HEK293 (cell line): ENCODE measurements around the gene VKORC1L1.

Experiments used
- CTCF ChIA-PET: fragments of 350-600 bp; formaldehyde crosslinking; extraction: SDS; loops from one replicate; lab custom pipeline; 2021; ENCODE audit warnings: antibody characterized with exemption; lab: Yijun Ruan, JAX
- POLR2A ChIA-PET: fragments of 300-600 bp; formaldehyde crosslinking; extraction: SDS; loops from one replicate; lab custom pipeline; 2020; ENCODE audit warnings: antibody characterized with exemption, inconsistent platforms; lab: Yijun Ruan, JAX
- H3K27ac ChIP-seq: fragments of 200-500 bp; sonication (Bioruptor generic); 2 replicates; pipeline ENCODE4 v1.5.1; 2014; ENCODE audit warnings: low read depth, low read length, control low read depth, inconsistent platforms; ENCODE audit errors: extremely low read depth
- H3K36me3 ChIP-seq, 2 experiments: fragments of 200-500 bp in 1 of 2; sonication (Bioruptor generic) in 1 of 2; 1 replicate in 1 of 2; 2 replicates in 1 of 2; pipeline ENCODE4 v1.5.1; 2014 to 2017; ENCODE audit warnings: inconsistent platforms in 2 of 2, low read length in 2 of 2; ENCODE audit not compliant: control insufficient read depth in 2 of 2, insufficient read depth in 1 of 2
- H3K4me1 ChIP-seq: fragments of 200-500 bp; sonication (Bioruptor generic); 2 replicates; pipeline ENCODE4 v1.5.1; 2014; ENCODE audit warnings: mild to moderate bottlenecking, low read length, inconsistent platforms; ENCODE audit not compliant: control insufficient read depth, insufficient read depth
- H3K4me3 ChIP-seq: 2 replicates; pipeline ENCODE4 v1.5.1; 2011; ENCODE audit warnings: low read depth, mild to moderate bottlenecking, control low read depth, low read length, moderate library complexity
- H3K9me3 ChIP-seq: fragments of 200-500 bp; sonication (Bioruptor generic); 2 replicates; pipeline ENCODE4 v1.5.1; 2014; ENCODE audit warnings: low read depth, low read length, inconsistent platforms; ENCODE audit not compliant: control insufficient read depth, insufficient read depth
- CTCF ChIP-seq: fragments of 450-650 bp; formaldehyde crosslinking; IDR thresholded peaks from 2 replicates; pipeline ENCODE4 v1.5.1; 2016; ENCODE audit warnings: missing biosample characterization, missing genetic modification characterization
- ELK4 ChIP-seq: IDR thresholded peaks from 2 replicates; pipeline ENCODE4 v1.6.1; 2011; ENCODE audit warnings: mild to moderate bottlenecking, low read depth, low read length, borderline replicate concordance
- HOXA7 ChIP-seq: sonication (generic); formaldehyde crosslinking; IDR thresholded peaks from 2 replicates; pipeline ENCODE4 v1.8.1; 2022; ENCODE audit warnings: missing genetic modification reagents, borderline replicate concordance
- KLF16 ChIP-seq: fragments of 450-650 bp; formaldehyde crosslinking; IDR thresholded peaks from 2 replicates; pipeline ENCODE4 v1.5.1; 2017; ENCODE audit warnings: missing biosample characterization, missing genetic modification characterization
- REST ChIP-seq: fragments of 450-650 bp; formaldehyde crosslinking; IDR thresholded peaks from 2 replicates; pipeline ENCODE4 v1.5.1; 2016; ENCODE audit warnings: missing biosample characterization, missing genetic modification characterization
- SCRT2 ChIP-seq: fragments of 450-650 bp; formaldehyde crosslinking; IDR thresholded peaks from 2 replicates; pipeline ENCODE4 v1.5.1; 2016; ENCODE audit warnings: missing biosample characterization, missing genetic modification characterization
- SP2 ChIP-seq: fragments of 450-650 bp; formaldehyde crosslinking; IDR thresholded peaks from 2 replicates; pipeline ENCODE4 v1.5.1; 2016; ENCODE audit warnings: missing biosample characterization, missing genetic modification characterization
- TCF7L2 ChIP-seq: IDR thresholded peaks from 2 replicates; pipeline ENCODE4 v1.6.1; 2011; ENCODE audit warnings: low read depth, mild to moderate bottlenecking, inconsistent platforms, low read length, moderate library complexity, borderline replicate concordance
- YY1 ChIP-seq: fragments of 450-650 bp; formaldehyde crosslinking; IDR thresholded peaks from 2 replicates; pipeline ENCODE4 v1.5.1; 2018; ENCODE audit warnings: missing biosample characterization, missing genetic modification characterization
- ZBTB10 ChIP-seq: fragments of 450-650 bp; formaldehyde crosslinking; IDR thresholded peaks from 2 replicates; pipeline ENCODE4 v1.5.1; 2016; ENCODE audit warnings: missing biosample characterization, missing genetic modification characterization
- ZBTB17 ChIP-seq: fragments of 450-650 bp; formaldehyde crosslinking; IDR thresholded peaks from 2 replicates; pipeline ENCODE4 v1.5.1; 2016; ENCODE audit warnings: missing biosample characterization, missing genetic modification characterization
- ZBTB20 ChIP-seq: fragments of 450-650 bp; formaldehyde crosslinking; IDR thresholded peaks from 2 replicates; pipeline ENCODE4 v1.5.1; 2016; ENCODE audit warnings: missing biosample characterization, missing genetic modification characterization
- ZBTB26 ChIP-seq: fragments of 450-650 bp; formaldehyde crosslinking; optimal IDR thresholded peaks from 2 replicates; pipeline ENCODE3; 2016; ENCODE audit warnings: missing biosample characterization, mild to moderate bottlenecking, missing genetic modification characterization
- ZBTB7A ChIP-seq: fragments of 450-650 bp; formaldehyde crosslinking; IDR thresholded peaks from 2 replicates; pipeline ENCODE4 v1.5.1; 2016; ENCODE audit warnings: low read depth, missing biosample characterization, missing genetic modification characterization
- ZFP3 ChIP-seq: fragments of 450-650 bp; formaldehyde crosslinking; IDR thresholded peaks from 2 replicates; pipeline ENCODE4 v1.5.1; 2016; ENCODE audit warnings: low read depth, missing biosample characterization, missing genetic modification characterization
- ZNF10 ChIP-seq: fragments of 450-650 bp; formaldehyde crosslinking; IDR thresholded peaks from 2 replicates; pipeline ENCODE4 v1.5.1; 2017; ENCODE audit warnings: missing biosample characterization, missing genetic modification characterization
- ZNF146 ChIP-seq: fragments of 450-650 bp; formaldehyde crosslinking; IDR thresholded peaks from 2 replicates; pipeline ENCODE4 v1.5.1; 2016; ENCODE audit warnings: missing biosample characterization, missing genetic modification characterization
- ZNF324 ChIP-seq: fragments of 450-650 bp; formaldehyde crosslinking; IDR thresholded peaks from 2 replicates; pipeline ENCODE4 v1.5.1; 2016; ENCODE audit warnings: missing biosample characterization, missing genetic modification characterization
- ZNF366 ChIP-seq: fragments of 450-650 bp; formaldehyde crosslinking; conservative IDR thresholded peaks from 2 replicates; pipeline ENCODE4 v1.5.1; 2016; ENCODE audit warnings: missing biosample characterization, missing genetic modification characterization
- ZNF513 ChIP-seq: fragments of 450-650 bp; IDR thresholded peaks from 2 replicates; pipeline ENCODE4 v1.5.1; 2018; ENCODE audit warnings: missing biosample characterization, missing genetic modification characterization
- ZNF544 ChIP-seq: fragments of 450-650 bp; formaldehyde crosslinking; IDR thresholded peaks from 2 replicates; pipeline ENCODE4 v1.5.0; 2017; ENCODE audit warnings: missing biosample characterization, missing genetic modification characterization
- ZNF600 ChIP-seq: fragments of 450-650 bp; formaldehyde crosslinking; IDR thresholded peaks from 2 replicates; pipeline ENCODE4 v1.5.1; 2016; ENCODE audit warnings: missing biosample characterization, missing genetic modification characterization
- ZNF621 ChIP-seq: fragments of 450-650 bp; formaldehyde crosslinking; IDR thresholded peaks from 2 replicates; pipeline ENCODE4 v1.5.1; 2017; ENCODE audit warnings: missing biosample characterization, missing genetic modification characterization
- ZNF660 ChIP-seq: fragments of 450-650 bp; IDR thresholded peaks from 2 replicates; pipeline ENCODE4 v1.5.1; 2018; ENCODE audit warnings: missing biosample characterization, mild to moderate bottlenecking, missing genetic modification characterization
- ZNF670 ChIP-seq: fragments of 450-650 bp; formaldehyde crosslinking; IDR thresholded peaks from 2 replicates; pipeline ENCODE4 v1.5.1; 2016; ENCODE audit warnings: missing biosample characterization, missing genetic modification characterization, low read depth
- ZNF701 ChIP-seq: fragments of 450-650 bp; formaldehyde crosslinking; IDR thresholded peaks from 2 replicates; pipeline ENCODE4 v1.5.1; 2016; ENCODE audit warnings: missing biosample characterization, missing genetic modification characterization
- ZSCAN23 ChIP-seq: fragments of 450-650 bp; formaldehyde crosslinking; IDR thresholded peaks from 2 replicates; pipeline ENCODE4 v1.5.1; 2016; ENCODE audit warnings: missing biosample characterization, missing genetic modification characterization

The VKORC1L1 gene

GRCh38 chr7:65872776-65873581 lies at the start of gene VKORC1L1:
Gene VKORC1L1 (plus strand): TSS chr7:65873074. CDS start chr7:65873372, 298 bp downstream.
- peak within 1 kb of the TSS; percentile 76; the same call in 1 of the 2 replicates for H3K27ac ChIP-seq
- no peaks in the 10 kb centered on the region for H3K36me3 ChIP-seq
- no peaks in the 10 kb centered on the region for H3K9me3 ChIP-seq
- H3K4me1 ChIP-seq: no peaks in the 10 kb centered on the region
- POLR2A ChIA-PET: no interaction called here
- peak within 1 kb of the TSS; percentile 82 for H3K4me3 ChIP-seq
- CTCF ChIA-PET: no interaction called here
- TF ChIP-seq KLF16 (tag by site-specific recombination): 0 out of 2 replicates have a peak, but pooled peaks have one; percentile 21
- no peak for TF ChIP-seq ZNF701 (tag by site-specific recombination)
- TF ChIP-seq ZBTB20 (tag by site-specific recombination): no peak
- no peak for TF ChIP-seq ZNF621 (tag by site-specific recombination)
- no peak for TF ChIP-seq ELK4
- TF ChIP-seq REST: no peak
- TF ChIP-seq ZSCAN23 (tag by site-specific recombination): no peak
- no peak for TF ChIP-seq ZNF670 (tag by site-specific recombination)
- no peak for TF ChIP-seq ZNF544 (tag by site-specific recombination)
- no peak for TF ChIP-seq ZNF366 (tag by site-specific recombination)
- TF ChIP-seq ZNF324 (tag by site-specific recombination): no peak
- no peak for TF ChIP-seq ZNF600 (tag by site-specific recombination)
- TF ChIP-seq ZBTB17 (tag by site-specific recombination): no peak
- TF ChIP-seq TCF7L2: no peak
- no peak for TF ChIP-seq SCRT2 (tag by site-specific recombination)
- no peak for TF ChIP-seq ZBTB10
- TF ChIP-seq ZNF10 (tag by site-specific recombination): no peak
- peak; percentile 29 for TF ChIP-seq SP2 (tag by site-specific recombination)
- peak; percentile 97 for TF ChIP-seq ZNF660 (tag by site-specific recombination)
- TF ChIP-seq ZBTB26: peak; percentile 82
- no peak for TF ChIP-seq ZNF513 (tag by site-specific recombination)
- no peak for TF ChIP-seq ZFP3
- no peak for TF ChIP-seq ZNF146
- TF ChIP-seq YY1 (tag by site-specific recombination): peak; percentile 22; the same call in 1 of the 2 replicates
- no peak for TF ChIP-seq ZBTB7A
- TF ChIP-seq CTCF (tag by site-specific recombination): no peak
- no peak for TF ChIP-seq HOXA7 (CRISPR knock-in tag)
